Tibial nerve (tissue), 4 donors: ENCODE results near the gene C1orf198. TPM values are rescaled to one million over a fixed set of nuclear protein-coding genes. Genes with fewer than 3 reads are reported as not detected.

Source experiments
- DNase-seq, 2 donors: peaks; one replicate each; pipeline ENCODE4 v3.0.0-alpha.2; 2019; ENCODE audit warnings: low spot score in 2 of 2
- H3K27ac ChIP-seq, 4 donors: fragments of 200-600 bp; sonication (generic) in 3 of 4; one replicate each; pipeline ENCODE4 v1.5.1; 2017 to 2019; ENCODE audit warnings: mild to moderate bottlenecking in 1 of 4
- H3K27me3 ChIP-seq, 2 donors: fragments of 200-600 bp; sonication (generic) in 1 of 2; one replicate each; pipeline versions ENCODE4 v1.5.1 to v1.6.0; 2017 to 2019
- H3K36me3 ChIP-seq, 3 donors: fragments of 200-600 bp; sonication (generic); one replicate each; pipeline ENCODE4 v1.5.1; 2018 to 2019
- H3K4me1 ChIP-seq, 4 donors: fragments of 200-600 bp; sonication (generic) in 3 of 4; one replicate each; pipeline ENCODE4 v1.5.1; 2017 to 2019
- H3K4me3 ChIP-seq, 4 donors: fragments of 200-600 bp; sonication (generic) in 3 of 4; one replicate each; pipeline ENCODE4 v1.5.1; 2017 to 2019; ENCODE audit warnings: mild to moderate bottlenecking in 1 of 4, moderate library complexity in 1 of 4
- H3K9me3 ChIP-seq, 4 donors: fragments of 200-600 bp; sonication (generic) in 3 of 4; one replicate each; pipeline ENCODE4 v1.5.1; 2017 to 2019
- CTCF ChIP-seq, 5 experiments: fragments of 200-600 bp in 3 of 5; fragments of 450-650 bp in 2 of 5; sonication (generic) in 3 of 5; IDR thresholded peaks; one replicate each; pipeline ENCODE4 v1.5.1; 2016 to 2019; ENCODE audit warnings: antibody characterized with exemption in 5 of 5, mild to moderate bottlenecking in 3 of 5, moderate library complexity in 2 of 5
- EP300 ChIP-seq, 2 donors: sonication (generic); formaldehyde crosslinking; IDR thresholded peaks; one replicate each; pipeline ENCODE4 v1.6.1; 2017; ENCODE audit warnings: antibody characterized with exemption in 2 of 2, mild to moderate bottlenecking in 1 of 2
- POLR2A ChIP-seq, 2 donors: fragments of 450-650 bp; IDR thresholded peaks; one replicate each; pipeline ENCODE4 v1.6.1; 2017; ENCODE audit warnings: antibody characterized with exemption in 2 of 2, mild to moderate bottlenecking in 2 of 2, moderate library complexity in 2 of 2
- WGBS, 2 donors: methylation state at CpG; one replicate each; pipeline ENCODE4 v1.1.5; 2018; 5-methylcytosine and 5-hydroxymethylcytosine counted together
- total RNA-seq, 4 donors: library from RNA; depleted of rRNA; stranded (reverse); fragments of >200 nt; gene quantifications; one replicate each; pipeline ENCODE4 v1.1.0, GENCODE V29; 2016

C1orf198 gene
- total RNA-seq, 4 donors from 2014 or later: 91.9 to 162 (median 113) TPM

GRCh38 chr1:230794871-230795605 is 73.3 kb downstream of the C1orf198 start:
- Histone ChIP-seq H3K4me1 (peaks cover 0 to 20% (median 5%) of the 10 kb centered on the region in 4 donors), H3K36me3 (no peaks in the 10 kb centered on the region), H3K9me3 (no peaks in the 10 kb centered on the region), H3K4me3 (no peak overlapping the region), H3K27me3 (no peaks in the 10 kb centered on the region), H3K27ac (no peak overlapping the region)
- DNase-seq: no peak
- 86 to 88% methylated on average over 19 of the region's 19 CpGs for WGBS, 2 donors
- TF ChIP-seq CTCF (IDR thresholded peaks at IDR 0.05) (no peak), EP300 (IDR thresholded peaks at IDR 0.05) (no peak), POLR2A (IDR thresholded peaks at IDR 0.05) (no peak)

GRCh38 chr1:230794431-230794830 is 73.9 kb downstream of the C1orf198 start:
- Histone ChIP-seq H3K27me3 (no peaks in the 10 kb centered on the region), H3K36me3 (no peaks in the 10 kb centered on the region), H3K4me3 (no peak overlapping the region), H3K27ac (peak overlapping the region in 1 of 4 donors; percentile 77), H3K4me1 (peaks cover 0 to 20% (median 5%) of the 10 kb centered on the region in 4 donors), H3K9me3 (no peaks in the 10 kb centered on the region)
- no peak for TF ChIP-seq EP300 (IDR thresholded peaks at IDR 0.05)
- no peak for TF ChIP-seq CTCF (IDR thresholded peaks at IDR 0.05)
- TF ChIP-seq POLR2A (IDR thresholded peaks at IDR 0.05): no peak
- DNase-seq: no peak
- 20 to 31% methylated on average over 5 of the region's 5 CpGs for WGBS, 2 donors

- Histone ChIP-seq H3K4me3 (no peak overlapping the region), H3K9me3 (no peaks in the 10 kb centered on the region), H3K27ac (peak overlapping the region in 3 of 4 donors; percentile 5 to 77 (median 43)), H3K36me3 (no peaks in the 10 kb centered on the region), H3K27me3 (no peaks in the 10 kb centered on the region), H3K4me1 (peaks cover 0 to 18% (median 5%) of the 10 kb centered on the region in 4 donors)
- DNase-seq: no peak
- TF ChIP-seq EP300 (IDR thresholded peaks at IDR 0.05) (no peak), POLR2A (IDR thresholded peaks at IDR 0.05) (no peak), CTCF (IDR thresholded peaks at IDR 0.05) (no peak)
- 88 to 89% methylated on average over 9 of the region's 9 CpGs for WGBS, 2 donors
Observed at GRCh38 chr1:230793463-230793745, 74.9 kb downstream of the C1orf198 start.

- 93 to 94% methylated on average over 13 of the region's 13 CpGs for WGBS, 2 donors
- peak overlapping the region in 2 of 4 donors; percentile 5 to 77 for H3K27ac ChIP-seq
- H3K36me3 ChIP-seq: no peaks in the 10 kb centered on the region
- no peaks in the 10 kb centered on the region for H3K9me3 ChIP-seq
- TF ChIP-seq EP300 (IDR thresholded peaks at IDR 0.05): no peak
- no peak for TF ChIP-seq CTCF (IDR thresholded peaks at IDR 0.05)
- no peak for TF ChIP-seq POLR2A (IDR thresholded peaks at IDR 0.05)
- no peak overlapping the region for H3K4me3 ChIP-seq
- no peaks in the 10 kb centered on the region for H3K27me3 ChIP-seq
- DNase-seq: no peak
- H3K4me1 ChIP-seq: peaks cover 0 to 13% (median 5%) of the 10 kb centered on the region in 4 donors
Observed at GRCh38 chr1:230792691-230793462, 75.4 kb downstream of the C1orf198 start.

GRCh38 chr1:230791986-230792564 is 76.2 kb downstream of the C1orf198 start:
- WGBS, 2 donors: 54 to 66% methylated on average over 5 of the region's 5 CpGs
- Histone ChIP-seq H3K9me3 (no peaks in the 10 kb centered on the region), H3K27me3 (no peaks in the 10 kb centered on the region), H3K27ac (no peak overlapping the region), H3K4me3 (no peak overlapping the region), H3K4me1 (peaks cover 0 to 10% (median 5%) of the 10 kb centered on the region in 4 donors), H3K36me3 (no peaks in the 10 kb centered on the region)
- DNase-seq: no peak
- TF ChIP-seq CTCF (IDR thresholded peaks at IDR 0.05) (no peak), EP300 (IDR thresholded peaks at IDR 0.05) (no peak), POLR2A (IDR thresholded peaks at IDR 0.05) (no peak)
